ENCODE results near the gene PDE4B. TPM values are rescaled to one million over a fixed set of nuclear protein-coding genes. Genes with fewer than 3 reads are reported as not detected.

PDE4B gene
- total RNA-seq, 1 donor from 2014 or later = 0.29 TPM

- no peak for TF ChIP-seq CTCF (IDR thresholded peaks at IDR 0.05; ENCODE audit: unreplicated experiment)
- Mint-ChIP-seq H3K4me3 (ENCODE audit: low read depth) (no peak overlapping the region), H3K36me3 (ENCODE audit: insufficient read depth) (no peaks in the 10 kb centered on the region), H3K27me3 (peaks cover 26% of the 10 kb centered on the region), H3K9me3 (ENCODE audit: low read depth) (no peaks in the 10 kb centered on the region), H3K4me1 (ENCODE audit: low read depth) (peaks cover 16% of the 10 kb centered on the region), H3K27ac (no peak overlapping the region)
- no peak for DNase-seq (ENCODE audit: low spot score, unreplicated experiment)
Observed at GRCh38 chr1:66348776-66349175, 556.1 kb downstream of the PDE4B start.

DNA sequence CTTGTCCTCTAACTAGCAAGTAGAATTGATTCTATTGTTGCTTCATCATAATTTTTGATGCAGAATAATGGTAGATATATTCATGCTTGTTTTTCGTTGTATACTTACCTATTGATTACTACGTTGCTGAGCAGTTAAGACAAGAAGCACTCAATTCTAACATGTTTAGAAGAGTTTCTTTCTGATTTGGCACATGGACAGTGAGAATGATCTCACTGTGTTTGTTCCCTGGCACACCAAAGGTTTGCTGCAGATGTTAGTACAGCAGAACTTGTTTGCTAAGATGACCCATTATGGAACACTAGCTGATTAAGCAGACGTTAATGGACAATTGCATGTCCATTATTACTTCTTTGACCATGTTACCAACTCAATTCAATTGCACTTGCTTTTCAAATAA, 556.5 kb downstream of the PDE4B start:
- Mint-ChIP-seq H3K36me3 (ENCODE audit: insufficient read depth) (no peaks in the 10 kb centered on the region), H3K27ac (no peak overlapping the region), H3K27me3 (peaks cover 26% of the 10 kb centered on the region), H3K4me1 (ENCODE audit: low read depth) (peaks cover 16% of the 10 kb centered on the region), H3K4me3 (ENCODE audit: low read depth) (no peak overlapping the region), H3K9me3 (ENCODE audit: low read depth) (no peaks in the 10 kb centered on the region)
- TF ChIP-seq CTCF (IDR thresholded peaks at IDR 0.05; ENCODE audit: unreplicated experiment) = no peak
- no peak for DNase-seq (ENCODE audit: low spot score, unreplicated experiment)

DNA sequence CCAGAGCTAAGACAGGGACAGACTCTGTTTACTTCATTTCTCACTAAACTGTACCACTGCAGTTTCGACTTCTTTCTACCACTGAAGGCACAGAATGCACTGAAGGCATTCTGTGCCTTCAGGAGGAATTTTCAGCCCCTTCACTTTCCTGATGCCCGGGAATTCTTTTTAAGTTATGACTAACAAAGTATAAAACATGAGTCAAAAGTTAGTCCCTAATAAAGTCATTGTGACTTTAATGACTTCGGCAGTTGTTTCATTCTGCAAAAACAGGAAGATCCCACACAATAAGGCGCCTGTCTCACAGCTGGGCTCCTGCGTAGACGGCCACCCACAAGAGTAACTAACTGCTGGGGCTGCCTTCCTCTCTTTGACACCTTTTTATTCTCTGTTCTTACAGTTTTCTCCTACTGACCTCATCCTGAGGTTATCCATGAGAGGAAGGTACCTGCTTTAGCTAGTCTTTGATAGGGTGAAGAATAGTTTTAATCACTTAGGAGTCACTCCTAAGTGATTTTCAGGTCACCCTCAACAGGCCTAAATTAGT, 557.4 kb downstream of the PDE4B start:
- no peaks in the 10 kb centered on the region for H3K36me3 Mint-ChIP-seq (ENCODE audit: insufficient read depth)
- no peak overlapping the region for H3K27ac Mint-ChIP-seq
- H3K4me1 Mint-ChIP-seq (ENCODE audit: low read depth) = peaks cover 19% of the 10 kb centered on the region
- H3K27me3 Mint-ChIP-seq = peaks cover 32% of the 10 kb centered on the region
- no peak for TF ChIP-seq CTCF (IDR thresholded peaks at IDR 0.05; ENCODE audit: unreplicated experiment)
- H3K9me3 Mint-ChIP-seq (ENCODE audit: low read depth) = no peaks in the 10 kb centered on the region
- no peak overlapping the region for H3K4me3 Mint-ChIP-seq (ENCODE audit: low read depth)
- no peak for DNase-seq (ENCODE audit: low spot score, unreplicated experiment)

- peaks cover 42% of the 10 kb centered on the region for H3K27me3 Mint-ChIP-seq
- no peak overlapping the region for H3K4me3 Mint-ChIP-seq (ENCODE audit: low read depth)
- no peak for DNase-seq (ENCODE audit: low spot score, unreplicated experiment)
- no peak overlapping the region for H3K27ac Mint-ChIP-seq
- H3K36me3 Mint-ChIP-seq (ENCODE audit: insufficient read depth) = no peaks in the 10 kb centered on the region
- no peaks in the 10 kb centered on the region for H3K9me3 Mint-ChIP-seq (ENCODE audit: low read depth)
- no peak for TF ChIP-seq CTCF (IDR thresholded peaks at IDR 0.05; ENCODE audit: unreplicated experiment)
- H3K4me1 Mint-ChIP-seq (ENCODE audit: low read depth) = peaks cover 19% of the 10 kb centered on the region
Observed at GRCh38 chr1:66351478-66351877, 558.8 kb downstream of the PDE4B start.

- Mint-ChIP-seq H3K27me3 (peaks cover 45% of the 10 kb centered on the region), H3K9me3 (ENCODE audit: low read depth) (no peaks in the 10 kb centered on the region), H3K4me3 (ENCODE audit: low read depth) (no peak overlapping the region), H3K27ac (no peak overlapping the region), H3K4me1 (ENCODE audit: low read depth) (peaks cover 22% of the 10 kb centered on the region), H3K36me3 (ENCODE audit: insufficient read depth) (no peaks in the 10 kb centered on the region)
- no peak for DNase-seq (ENCODE audit: low spot score, unreplicated experiment)
- TF ChIP-seq CTCF (IDR thresholded peaks at IDR 0.05; ENCODE audit: unreplicated experiment) = no peak
Observed at GRCh38 chr1:66351913-66352312, 559.2 kb downstream of the PDE4B start.

All from progenitor cell of endocrine pancreas (in vitro differentiated cells).